Upper lobe of right lung (tissue), 1 donor: ENCODE measurements around the gene RUFY3. TPM values are rescaled to one million over a fixed set of nuclear protein-coding genes. Genes with fewer than 3 reads are reported as not detected.
A peak's percentile ranks its signal among the peaks of the same experiment; 100 is the strongest.
"Not testable (repeated sequence)": the region's sequence is repeated elsewhere in the genome, so short reads cannot be mapped to it uniquely, and the experiment has no call there.

Experiments used
- ATAC-seq: fragments of 200-7000 bp; cut with Tn5 transposase; one replicate; pipeline ENCODE4 v1.9.1; 2020; ENCODE audit warnings: mild to moderate bottlenecking, moderate library complexity
- DNase-seq: peaks from one replicate; pipeline ENCODE4 v3.0.0-alpha.2; 2020
- H3K27ac ChIP-seq: fragments of 200-600 bp; one replicate; pipeline ENCODE4 v1.8.0; 2022
- H3K27me3 ChIP-seq: fragments of 200-600 bp; one replicate; pipeline ENCODE4 v1.8.0; 2022; ENCODE audit warnings: mild to moderate bottlenecking
- H3K36me3 ChIP-seq: fragments of 200-600 bp; one replicate; pipeline ENCODE4 v1.8.0; 2022
- H3K4me1 ChIP-seq: fragments of 200-600 bp; one replicate; pipeline ENCODE4 v1.8.0; 2022
- H3K4me3 ChIP-seq: fragments of 200-600 bp; one replicate; pipeline ENCODE4 v1.8.0; 2022; ENCODE audit warnings: mild to moderate bottlenecking
- H3K9me3 ChIP-seq: fragments of 200-600 bp; one replicate; pipeline ENCODE4 v1.8.0; 2022
- intact Hi-C: fragments of 100-400 bp; cut with DNase I; formaldehyde crosslinking; loops from one replicate; pipeline ENCODE4 v1.11.0; 2022
- total RNA-seq: library from RNA; stranded (reverse); fragmentation: NEBNext Ultra II Directional; extraction: Animal tissue kit (Norgen Biotek cat#: 25700); gene quantifications from one replicate; pipeline ENCODE4 v1.2.1, GENCODE V29; 2021
- TF ChIP-seq, protein P1 (sequence below): fragments of 200-600 bp; IDR thresholded peaks from one replicate; pipeline ENCODE4 v1.8.0; 2022; ENCODE audit warnings: antibody characterized with exemption
- donor health status: DM: no; HTN: yes; CAD: no; lungs with severe emphysema.

Gene RUFY3
- total RNA-seq, 1 donor from 2014 or later = 98.2 TPM

DNA sequence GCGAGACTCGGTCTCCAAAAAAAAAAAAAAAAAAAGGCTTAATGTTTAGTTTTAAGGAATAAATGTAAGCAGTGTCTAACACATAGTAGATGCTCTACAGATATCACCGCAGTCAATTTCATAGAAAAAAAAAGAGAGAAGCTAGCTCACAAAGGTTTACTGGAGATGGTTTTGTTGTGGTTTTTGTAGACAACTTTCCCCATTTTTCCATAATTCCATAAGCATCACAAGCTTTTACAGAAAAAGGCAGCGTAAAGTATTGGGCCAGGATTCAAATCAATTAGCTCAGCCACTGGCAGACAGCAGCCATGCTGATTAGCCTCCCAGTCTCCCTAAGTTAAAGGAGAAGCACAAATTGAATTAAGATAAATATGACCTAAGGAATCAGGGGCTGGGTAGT is 116.4 kb downstream of the RUFY3 start:
- intact Hi-C loops = no loop called here
- TF ChIP-seq, protein P1, sequence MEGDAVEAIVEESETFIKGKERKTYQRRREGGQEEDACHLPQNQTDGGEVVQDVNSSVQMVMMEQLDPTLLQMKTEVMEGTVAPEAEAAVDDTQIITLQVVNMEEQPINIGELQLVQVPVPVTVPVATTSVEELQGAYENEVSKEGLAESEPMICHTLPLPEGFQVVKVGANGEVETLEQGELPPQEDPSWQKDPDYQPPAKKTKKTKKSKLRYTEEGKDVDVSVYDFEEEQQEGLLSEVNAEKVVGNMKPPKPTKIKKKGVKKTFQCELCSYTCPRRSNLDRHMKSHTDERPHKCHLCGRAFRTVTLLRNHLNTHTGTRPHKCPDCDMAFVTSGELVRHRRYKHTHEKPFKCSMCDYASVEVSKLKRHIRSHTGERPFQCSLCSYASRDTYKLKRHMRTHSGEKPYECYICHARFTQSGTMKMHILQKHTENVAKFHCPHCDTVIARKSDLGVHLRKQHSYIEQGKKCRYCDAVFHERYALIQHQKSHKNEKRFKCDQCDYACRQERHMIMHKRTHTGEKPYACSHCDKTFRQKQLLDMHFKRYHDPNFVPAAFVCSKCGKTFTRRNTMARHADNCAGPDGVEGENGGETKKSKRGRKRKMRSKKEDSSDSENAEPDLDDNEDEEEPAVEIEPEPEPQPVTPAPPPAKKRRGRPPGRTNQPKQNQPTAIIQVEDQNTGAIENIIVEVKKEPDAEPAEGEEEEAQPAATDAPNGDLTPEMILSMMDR = no peak
- peak overlapping the region; percentile 83 for H3K4me3 ChIP-seq

DNA sequence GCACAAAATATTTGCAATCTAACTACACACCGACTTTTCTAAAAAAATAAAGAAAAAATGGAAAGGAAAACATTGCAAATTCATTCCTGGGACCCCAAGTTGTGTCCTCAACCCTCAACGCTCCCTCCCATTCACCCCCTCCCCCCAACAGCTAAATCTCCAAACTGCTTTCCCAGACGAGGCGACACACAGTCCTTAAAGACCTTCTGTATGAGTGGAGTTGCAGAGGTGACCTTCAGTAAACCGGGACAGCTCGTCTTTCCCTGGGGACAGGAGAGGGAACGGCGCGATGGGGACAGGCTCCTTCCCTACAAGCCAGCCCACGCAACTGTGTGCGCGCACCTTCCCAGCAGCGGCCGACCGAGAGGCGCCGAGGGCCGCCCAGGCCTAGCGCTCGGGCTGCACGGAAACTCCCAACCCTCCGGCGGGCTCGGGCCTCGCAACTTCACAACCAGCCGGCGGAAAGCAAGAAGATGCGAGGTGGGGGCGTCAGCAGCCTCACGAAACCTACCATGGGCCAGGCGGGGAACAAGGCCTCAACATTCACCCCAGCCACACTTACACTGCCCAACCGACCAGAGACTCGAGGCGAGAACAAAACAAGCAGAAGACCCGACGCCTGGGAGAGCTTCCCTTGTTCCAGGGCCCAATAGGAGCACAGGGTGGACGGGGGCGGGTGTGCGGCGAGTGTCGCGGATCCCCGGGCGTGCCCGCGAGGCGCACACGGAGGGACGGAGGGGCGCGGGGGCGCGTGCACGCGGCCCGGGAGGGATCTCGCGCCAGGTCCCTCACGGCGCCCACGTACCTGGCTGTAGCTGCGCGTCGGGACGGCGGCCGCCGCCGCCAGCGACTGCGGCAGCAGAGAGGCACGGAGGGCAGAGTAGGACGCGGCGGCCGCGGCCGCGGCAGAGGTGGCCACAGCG is 117.2 kb downstream of the RUFY3 start:
- ATAC-seq (peak; percentile 86), DNase-seq (peak; percentile 89)
- Histone ChIP-seq H3K36me3 (peaks cover 19% of the 10 kb centered on the region), H3K4me1 (peaks cover 21% of the 10 kb centered on the region), H3K9me3 (no peaks in the 10 kb centered on the region), H3K4me3 (peak overlapping the region; percentile 83), H3K27ac (peak overlapping the region; percentile 92), H3K27me3 (no peaks in the 10 kb centered on the region)
- TF ChIP-seq, protein P1 = no peak
- intact Hi-C loops = no loop called here

More for the DNA sequence above, 116.4 kb downstream of the RUFY3 start:
- no peaks in the 10 kb centered on the region for H3K9me3 ChIP-seq
- peaks cover 21% of the 10 kb centered on the region for H3K4me1 ChIP-seq
- H3K27ac ChIP-seq = peak overlapping the region; percentile 92
- no peaks in the 10 kb centered on the region for H3K27me3 ChIP-seq
- DNase-seq (no peak), ATAC-seq (no peak)
- peaks cover 26% of the 10 kb centered on the region for H3K36me3 ChIP-seq

DNA sequence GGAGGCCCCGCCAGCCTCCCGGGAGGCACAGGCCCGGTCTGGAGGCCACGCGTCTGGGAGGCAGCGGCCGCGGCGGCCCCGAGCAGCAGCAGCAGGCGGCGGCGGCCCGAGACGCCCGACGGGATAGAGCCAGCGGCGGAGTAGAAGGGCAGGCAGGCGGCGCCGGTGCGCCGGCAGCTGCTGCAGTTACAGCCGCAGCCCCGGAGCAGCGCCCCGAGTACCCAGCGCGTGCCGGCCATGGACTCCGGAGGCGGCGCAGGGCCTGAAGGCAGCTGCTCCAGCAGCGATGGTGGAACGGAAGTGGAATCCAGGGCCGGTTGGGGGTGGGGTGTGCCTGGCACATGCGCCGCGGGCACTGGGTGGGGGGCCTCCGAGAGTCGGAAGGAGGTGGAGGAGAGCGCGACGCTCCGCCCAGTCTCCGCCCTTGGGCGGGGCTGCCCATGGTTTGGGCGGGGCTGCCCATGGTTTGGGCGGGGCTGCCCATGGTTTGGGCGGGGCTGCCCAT is 117.9 kb downstream of the RUFY3 start, which contains the start of gene GRSF1:
Gene GRSF1, minus strand, starts transcription at position 302 of the 505 bp plus-strand sequence. Its CDS starts 63 bp downstream, at position 239.
- TF ChIP-seq, protein P1 = no peak
- no peaks in the 10 kb centered on the region for H3K9me3 ChIP-seq
- no peaks in the 10 kb centered on the region for H3K27me3 ChIP-seq
- peaks cover 21% of the 10 kb centered on the region for H3K4me1 ChIP-seq
- H3K4me3 ChIP-seq = peak within 1 kb of the TSS; percentile 83
- intact Hi-C loops = no loop called here
- peak within 1 kb of the TSS; percentile 92 for H3K27ac ChIP-seq
- peak; percentile 98 for DNase-seq
- peak; percentile 97 for ATAC-seq
- H3K36me3 ChIP-seq = peaks cover 12% of the 10 kb centered on the region

DNA sequence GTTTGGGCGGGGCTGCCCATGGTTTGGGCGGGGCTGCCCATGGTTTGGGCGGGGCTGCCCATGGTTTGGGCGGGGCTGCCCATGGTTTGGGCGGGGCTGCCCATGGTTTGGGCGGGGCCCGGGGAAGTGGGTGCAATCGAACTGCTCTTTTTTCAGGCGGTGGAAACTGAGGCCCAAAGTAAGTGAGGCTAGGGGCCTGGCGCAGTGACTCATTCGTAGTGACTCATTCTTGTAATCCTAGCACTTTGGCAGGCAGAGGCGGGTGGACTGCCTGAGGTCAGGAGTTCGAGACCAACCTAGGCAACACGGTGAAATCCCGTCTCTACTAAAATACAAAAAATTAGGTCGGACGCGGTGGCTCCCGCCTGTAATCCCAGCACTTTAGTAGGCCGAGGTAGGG is 118.4 kb downstream of the RUFY3 start:
- H3K36me3 ChIP-seq, H3K9me3 ChIP-seq, intact Hi-C loops, H3K27me3 ChIP-seq, H3K4me3 ChIP-seq, H3K27ac ChIP-seq: not testable (repeated sequence)
- peak; percentile 77 for DNase-seq
- peaks cover 21% of the 10 kb centered on the region for H3K4me1 ChIP-seq
- peak; percentile 1 for ATAC-seq

DNA sequence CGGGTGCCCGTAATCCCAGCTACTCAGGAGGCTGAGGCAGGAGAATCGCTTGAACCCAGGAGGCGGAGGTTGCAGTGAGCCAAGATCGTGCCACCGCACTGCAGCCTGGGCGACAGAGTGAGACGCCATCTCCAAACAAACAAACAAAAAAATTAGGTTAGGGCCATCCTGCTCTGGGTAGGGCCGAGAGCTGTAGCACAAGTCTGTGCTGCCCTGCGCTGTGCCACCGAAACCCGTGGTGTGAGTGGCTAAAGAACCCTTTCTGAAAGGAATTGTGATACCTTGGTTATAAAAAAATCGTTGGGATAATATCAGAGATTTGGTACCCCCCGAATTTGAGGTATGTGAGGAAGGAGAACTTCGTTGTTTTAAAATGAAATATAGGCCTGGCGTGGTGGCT is 118.9 kb downstream of the RUFY3 start:
- H3K36me3 ChIP-seq, ATAC-seq, intact Hi-C loops, H3K4me3 ChIP-seq, H3K27me3 ChIP-seq, H3K27ac ChIP-seq, DNase-seq, H3K9me3 ChIP-seq: not testable (repeated sequence)
- H3K4me1 ChIP-seq = peaks cover 21% of the 10 kb centered on the region

DNA sequence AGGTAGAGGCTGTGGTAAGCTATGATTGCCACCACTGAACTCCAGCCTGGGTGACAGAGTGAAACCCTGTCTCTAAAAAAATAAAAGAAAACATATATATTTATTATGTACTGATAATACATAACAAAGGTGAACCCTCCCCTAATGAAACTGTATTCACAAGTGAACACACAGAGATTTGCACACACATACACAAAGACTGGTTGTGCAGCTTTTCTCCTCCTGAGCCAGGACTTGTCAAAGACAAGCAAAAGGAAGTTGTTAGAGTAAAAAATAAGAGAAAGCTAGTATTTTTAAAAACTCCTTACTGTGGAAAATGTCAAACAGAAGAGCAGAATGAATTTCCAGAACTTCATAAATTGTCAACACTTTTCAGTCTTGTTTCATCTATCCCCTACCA is 119.4 kb downstream of the RUFY3 start:
- H3K4me3 ChIP-seq = no peak overlapping the region
- no peak overlapping the region for H3K27ac ChIP-seq
- no peaks in the 10 kb centered on the region for H3K27me3 ChIP-seq
- DNase-seq (no peak), ATAC-seq (no peak)
- H3K36me3 ChIP-seq = no peaks in the 10 kb centered on the region
- H3K4me1 ChIP-seq = peaks cover 21% of the 10 kb centered on the region
- intact Hi-C loops = no loop called here
- no peaks in the 10 kb centered on the region for H3K9me3 ChIP-seq
- TF ChIP-seq, protein P1 = no peak
